ENCODE measurements around the gene MCRIP1. TPM values are rescaled to one million over a fixed set of nuclear protein-coding genes. Genes with fewer than 3 reads are reported as not detected.

MCRIP1 gene
- 100 to 1,000 TPM in 4 of 8 experiments, 10 to 100 TPM in 4; 18.1 to 139 (median 101) TPM for total RNA-seq

DNA sequence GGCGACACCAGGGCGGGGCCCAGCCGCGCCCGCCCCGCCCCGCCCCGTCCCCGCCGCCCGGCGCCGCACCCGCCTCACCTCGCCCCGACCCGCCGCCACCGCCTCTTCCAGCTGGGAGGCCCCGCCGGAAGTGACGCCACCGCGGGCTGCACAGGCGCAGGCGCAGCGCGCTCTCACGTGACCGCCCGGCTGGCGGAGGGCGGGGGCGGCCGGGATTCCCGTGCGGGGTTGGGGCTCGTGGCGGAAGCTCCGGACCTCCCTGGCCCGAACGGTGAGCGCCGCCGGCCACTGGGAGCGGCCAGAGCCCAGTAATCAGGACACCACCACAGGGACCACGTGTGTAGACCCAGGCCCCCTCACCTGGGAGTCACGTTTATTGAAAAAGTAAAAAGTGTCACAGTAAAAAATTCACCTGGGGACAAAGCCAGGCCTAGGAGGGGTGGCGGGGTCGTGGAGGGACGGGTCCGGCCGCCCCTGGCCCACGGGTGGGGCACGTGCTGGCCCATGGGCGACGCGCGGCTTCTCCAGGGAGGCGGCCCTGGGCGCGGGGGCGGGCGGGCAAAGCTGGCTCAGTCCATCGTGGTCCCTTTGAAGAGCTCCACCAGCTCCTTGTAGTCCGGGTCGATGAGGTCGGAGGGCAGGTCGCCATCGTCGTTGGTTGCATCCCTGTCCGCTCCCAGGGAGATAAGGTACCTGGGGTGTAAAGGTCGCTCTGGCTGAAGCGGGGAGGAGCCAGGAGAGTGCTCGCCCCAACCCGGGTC lies at the start of gene MCRIP1:
Gene MCRIP1, minus strand, starts transcription at position 132 of the 761 bp plus-strand sequence. CDS start 8,785 bp downstream, outside the sequence.
- H3K4me3 ChIP-seq, result peak within 1 kb of the TSS; percentile 66 to 94 (median 89)
- ATAC-seq (replicated peaks in 6 of 8), result peak; percentile 77 to 90 (median 81)
- in situ Hi-C loops (cut with MboI; ENCODE audit: low pct_unique_long_range_greater_than_20kb in 2 of 9, low sequenced_read_pairs in 9 of 9, unreplicated experiment in 9 of 9), result no loop called here
- 0 to 2% (median 0%) methylated on average over 1 to 8 of the region's 76 CpGs; no CpG with 5 or more reads in 6 of the 10 experiments for WGBS, 10 experiments
- H3K27ac ChIP-seq, result peak within 1 kb of the TSS; percentile 90 to 96
- H3K4me1 ChIP-seq (replicated peaks in 1 of 2), result peaks cover 14 to 20% of the 10 kb centered on the region in 2 donors

DNA sequence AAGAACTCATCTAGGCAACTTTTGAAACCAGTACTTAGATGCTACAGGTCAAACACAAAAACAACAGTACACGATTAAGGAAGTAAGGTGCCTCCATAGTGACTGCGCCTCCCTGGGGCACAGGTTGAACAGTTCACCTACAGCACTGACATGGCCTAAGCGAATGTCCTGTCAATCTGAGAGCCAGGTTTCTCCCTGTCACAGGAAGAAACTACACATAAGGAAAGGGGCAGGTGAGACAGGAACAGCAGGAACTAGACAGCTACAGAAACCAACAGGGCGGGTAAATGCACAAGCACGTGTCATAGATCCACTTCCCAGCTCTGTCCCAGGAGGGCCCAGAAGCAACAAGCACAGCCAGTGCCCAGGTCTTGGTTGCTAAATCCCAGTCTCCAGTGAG lies 46.0 kb upstream of the MCRIP1 start:
- Histone ChIP-seq H3K27ac (no peak overlapping the region), H3K4me3 (no peak overlapping the region), H3K4me1 (replicated peaks in 1 of 2) (no peaks in the 10 kb centered on the region)
- in situ Hi-C loops (cut with MboI; ENCODE audit: low pct_unique_long_range_greater_than_20kb in 2 of 9, low sequenced_read_pairs in 9 of 9, unreplicated experiment in 9 of 9), result no loop called here
- no peak for ATAC-seq (replicated peaks in 6 of 8)
- WGBS, 10 experiments, result 82 to 100% (median 93%) methylated on average over 1 to 4 of the region's 5 CpGs

- H3K27ac ChIP-seq, result no peak overlapping the region
- ATAC-seq (replicated peaks in 6 of 8), result no peak
- no peak overlapping the region for H3K4me3 ChIP-seq
- no peaks in the 10 kb centered on the region for H3K4me1 ChIP-seq (replicated peaks in 1 of 2)
- in situ Hi-C loops (cut with MboI; ENCODE audit: low pct_unique_long_range_greater_than_20kb in 2 of 9, low sequenced_read_pairs in 9 of 9, unreplicated experiment in 9 of 9), result no loop called here
- WGBS, 10 experiments, result 79 to 100% (median 95%) methylated on average over 2 to 3 of the region's 3 CpGs
Measured at GRCh38 chr17:81878294-81878693, 45.2 kb upstream of the MCRIP1 start.

- Histone ChIP-seq H3K4me3 (no peak overlapping the region), H3K27ac (no peak overlapping the region), H3K4me1 (replicated peaks in 1 of 2) (peaks cover 2 to 4% of the 10 kb centered on the region in 2 donors)
- 80 to 95% (median 95%) methylated on average over 1 to 3 of the region's 5 CpGs; no CpG with 5 or more reads in 7 of the 10 experiments for WGBS, 10 experiments
- in situ Hi-C loops (cut with MboI; ENCODE audit: low pct_unique_long_range_greater_than_20kb in 2 of 9, low sequenced_read_pairs in 9 of 9, unreplicated experiment in 9 of 9), result no loop called here
- ATAC-seq (replicated peaks in 6 of 8), result no peak
Measured at GRCh38 chr17:81877569-81877968, 44.5 kb upstream of the MCRIP1 start.

- peak overlapping the region; percentile 62 to 92 (median 84) for H3K4me3 ChIP-seq
- peak; percentile 4 to 52 (median 36) for ATAC-seq (replicated peaks in 6 of 8)
- H3K27ac ChIP-seq, result peak overlapping the region; percentile 98 to 99
- in situ Hi-C loops (cut with MboI; ENCODE audit: low pct_unique_long_range_greater_than_20kb in 2 of 9, low sequenced_read_pairs in 9 of 9, unreplicated experiment in 9 of 9), result no loop called here
- 0 to 12% (median 0%) methylated on average over 1 to 23 of the region's 86 CpGs; no CpG with 5 or more reads in 6 of the 10 experiments for WGBS, 10 experiments
- H3K4me1 ChIP-seq (replicated peaks in 1 of 2), result peaks cover 37 to 39% of the 10 kb centered on the region in 2 donors
Measured at GRCh38 chr17:81871387-81872230, 38.5 kb upstream of the MCRIP1 start.

DNA sequence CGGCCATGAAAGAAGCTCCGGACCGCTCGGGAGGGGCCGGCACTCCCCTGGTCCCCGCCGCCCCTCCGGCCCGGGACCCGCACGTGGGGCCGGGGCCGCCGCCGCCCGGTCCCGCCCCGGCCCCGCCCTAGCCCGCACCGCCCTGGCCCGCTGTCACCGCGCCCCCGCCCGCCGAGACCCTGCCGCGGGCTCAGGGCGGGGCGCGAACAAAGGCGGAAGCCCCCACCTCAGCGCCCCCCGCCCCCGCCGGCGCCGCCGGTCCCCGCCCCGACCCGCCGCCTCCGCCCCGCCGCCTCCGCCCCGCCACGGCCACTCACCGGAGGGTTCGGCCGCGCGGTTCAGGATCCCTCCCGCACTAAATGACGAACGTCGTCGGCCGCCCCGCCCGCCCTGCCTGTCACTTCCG lies 37.9 kb upstream of the MCRIP1 start, which contains the start of gene ARHGDIA:
Gene ARHGDIA, minus strand, starts transcription at position 357 of the 406 bp plus-strand sequence. CDS start 1,407 bp downstream, outside the sequence.
- peak within 1 kb of the TSS; percentile 98 to 99 for H3K27ac ChIP-seq
- H3K4me3 ChIP-seq, result peak within 1 kb of the TSS; percentile 62 to 92 (median 84)
- in situ Hi-C loops (cut with MboI; ENCODE audit: low pct_unique_long_range_greater_than_20kb in 2 of 9, low sequenced_read_pairs in 9 of 9, unreplicated experiment in 9 of 9), result no loop called here
- peak; percentile 22 to 64 (median 48) for ATAC-seq (replicated peaks in 6 of 8)
- peaks cover 37 to 41% of the 10 kb centered on the region in 2 donors for H3K4me1 ChIP-seq (replicated peaks in 1 of 2)
- no CpG with 5 or more reads among the region's 64 CpGs for WGBS, 10 experiments

DNA sequence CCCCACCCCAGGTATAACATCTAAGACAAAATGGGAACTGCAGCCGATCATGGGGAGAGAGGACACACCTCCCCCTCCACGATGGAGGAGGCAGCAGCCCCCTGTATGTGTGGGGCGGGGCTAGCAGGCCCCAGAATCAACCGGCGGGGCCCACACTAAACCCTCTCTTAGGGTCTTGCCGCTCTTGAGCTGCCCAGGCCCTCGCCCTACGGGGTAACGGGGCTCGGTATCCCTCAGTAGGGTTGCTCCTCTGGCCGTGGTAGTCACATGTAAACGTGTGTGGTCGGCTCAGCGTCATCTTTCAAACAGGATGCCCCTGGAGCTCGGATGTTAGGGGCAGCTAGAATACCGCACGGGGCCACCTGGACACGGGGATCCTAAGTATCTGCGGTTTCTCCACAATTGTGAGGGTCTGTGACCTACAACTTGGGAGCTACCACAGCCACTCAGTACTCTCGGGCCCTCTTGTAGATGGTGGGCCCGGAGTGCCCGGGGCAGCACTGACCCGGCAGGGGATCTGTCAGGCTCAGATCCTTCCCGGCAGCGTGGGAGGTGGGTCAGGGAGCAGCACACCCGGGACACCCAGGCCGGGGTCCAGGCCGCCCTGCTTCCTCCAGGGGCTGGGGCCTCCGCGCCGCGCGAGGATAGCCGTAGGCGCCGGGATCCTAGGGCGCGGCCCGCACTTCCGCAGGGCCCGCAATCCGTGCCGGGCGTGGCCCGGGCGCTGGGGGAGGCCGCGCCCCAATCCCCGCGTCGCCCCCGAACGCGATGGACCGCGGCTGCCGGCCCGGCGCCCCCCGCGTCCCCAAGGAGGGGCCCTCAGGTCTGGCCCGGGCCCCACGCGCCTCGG lies 37.3 kb upstream of the MCRIP1 start:
- peaks cover 37 to 41% of the 10 kb centered on the region in 2 donors for H3K4me1 ChIP-seq (replicated peaks in 1 of 2)
- H3K4me3 ChIP-seq, result peak overlapping the region; percentile 62 to 92 (median 84)
- H3K27ac ChIP-seq, result peak overlapping the region; percentile 98 to 99
- ATAC-seq (replicated peaks in 6 of 8), result peak in 6 of 8 experiments; percentile 0 to 12 (median 4)
- WGBS, 10 experiments, result 0 to 5% (median 3%) methylated on average over 2 to 9 of the region's 65 CpGs; no CpG with 5 or more reads in 6 of the 10 experiments
- in situ Hi-C loops (cut with MboI; ENCODE audit: low pct_unique_long_range_greater_than_20kb in 2 of 9, low sequenced_read_pairs in 9 of 9, unreplicated experiment in 9 of 9), result no loop called here

DNA sequence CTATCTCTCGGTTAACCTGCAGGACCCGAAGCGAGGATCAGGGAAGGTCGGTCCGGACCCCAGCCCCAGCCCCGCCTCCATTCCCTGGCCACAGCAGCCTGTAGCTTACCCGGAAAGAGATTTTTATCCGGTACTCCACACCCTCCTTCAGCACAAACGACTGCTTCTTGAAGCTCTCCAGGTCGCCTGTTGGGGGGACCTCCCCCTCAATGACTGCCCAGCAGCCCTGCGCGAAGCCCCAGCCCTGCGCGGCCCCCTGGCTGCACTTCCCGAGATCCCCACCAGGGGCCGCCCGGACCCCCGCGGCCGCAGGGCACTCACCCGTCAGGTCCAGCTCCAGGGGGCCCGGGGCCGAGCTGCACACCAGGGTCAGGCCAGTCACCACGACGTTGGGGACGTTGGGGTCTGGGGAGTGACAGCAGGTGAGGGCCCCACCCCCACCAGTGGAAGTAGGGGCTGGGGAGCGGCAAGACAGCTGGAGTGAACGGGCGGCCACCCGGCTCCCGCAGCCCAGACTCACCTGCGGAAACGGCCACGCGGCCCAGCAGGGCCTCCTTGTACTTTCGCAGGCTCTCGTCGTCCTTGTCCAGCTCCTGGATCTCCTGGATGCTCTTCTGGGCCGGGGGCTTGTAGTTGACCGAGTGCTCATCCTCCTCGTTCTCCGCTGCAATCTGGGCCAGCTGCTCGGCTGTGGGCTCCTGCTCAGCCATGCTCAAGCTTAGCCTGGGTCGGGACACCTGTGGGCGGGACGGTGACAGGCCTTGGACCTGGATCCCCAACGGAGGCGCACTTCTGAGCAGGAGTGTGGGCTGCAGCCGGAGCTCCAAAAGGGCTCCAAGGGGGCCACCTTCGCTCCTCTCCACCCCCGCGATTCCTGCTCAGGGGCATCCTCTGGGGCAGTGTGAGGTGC lies 36.4 kb upstream of the MCRIP1 start:
- in situ Hi-C loops (cut with MboI; ENCODE audit: low pct_unique_long_range_greater_than_20kb in 2 of 9, low sequenced_read_pairs in 9 of 9, unreplicated experiment in 9 of 9), result no loop called here
- Histone ChIP-seq H3K4me3 (peak overlapping the region; percentile 62 to 92 (median 84)), H3K4me1 (replicated peaks in 1 of 2) (peaks cover 37 to 41% of the 10 kb centered on the region in 2 donors), H3K27ac (peak overlapping the region; percentile 98 to 99)
- WGBS, 10 experiments, result 0 to 75% (median 23%) methylated on average over 1 to 4 of the region's 52 CpGs; no CpG with 5 or more reads in 4 of the 10 experiments
- peak in 6 of 8 experiments; percentile 3 to 38 (median 32) for ATAC-seq (replicated peaks in 6 of 8)

DNA sequence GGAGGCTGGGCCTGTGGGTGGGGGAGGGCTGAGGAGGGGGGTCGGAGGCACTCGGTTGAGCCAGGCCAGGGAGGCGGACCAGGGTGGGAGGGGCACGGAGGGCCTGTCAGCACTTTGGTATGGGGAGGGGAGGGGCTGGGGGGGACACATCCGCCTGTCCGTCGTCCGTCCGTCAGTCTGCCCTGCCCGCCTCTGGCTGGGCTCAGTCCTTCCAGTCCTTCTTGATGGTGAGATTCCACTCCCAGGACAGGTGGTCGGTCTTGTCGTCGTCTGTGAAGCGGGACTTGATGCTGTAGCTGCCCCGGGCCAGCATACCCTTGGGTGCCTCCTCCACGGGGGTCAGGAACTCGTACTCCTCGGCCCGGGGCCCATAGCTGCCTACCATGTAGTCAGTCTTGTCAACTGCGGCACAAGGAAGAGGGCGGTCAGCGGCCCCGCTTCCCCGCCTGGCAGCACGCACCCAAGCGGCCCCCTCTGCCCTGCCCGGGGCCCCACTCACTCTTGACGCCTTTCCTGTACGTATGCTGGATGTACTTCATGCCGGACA lies 35.7 kb upstream of the MCRIP1 start:
- WGBS, 10 experiments, result 54 to 80% (median 62%) methylated on average over 1 to 8 of the region's 30 CpGs; no CpG with 5 or more reads in 7 of the 10 experiments
- H3K27ac ChIP-seq, result peak overlapping the region; percentile 19 to 99
- in situ Hi-C loops (cut with MboI; ENCODE audit: low pct_unique_long_range_greater_than_20kb in 2 of 9, low sequenced_read_pairs in 9 of 9, unreplicated experiment in 9 of 9), result no loop called here
- peaks cover 37 to 41% of the 10 kb centered on the region in 2 donors for H3K4me1 ChIP-seq (replicated peaks in 1 of 2)
- peak in 6 of 8 experiments; percentile 0 to 23 (median 11) for ATAC-seq (replicated peaks in 6 of 8)
- peak overlapping the region in 1 of 5 donors; percentile 92 for H3K4me3 ChIP-seq

DNA sequence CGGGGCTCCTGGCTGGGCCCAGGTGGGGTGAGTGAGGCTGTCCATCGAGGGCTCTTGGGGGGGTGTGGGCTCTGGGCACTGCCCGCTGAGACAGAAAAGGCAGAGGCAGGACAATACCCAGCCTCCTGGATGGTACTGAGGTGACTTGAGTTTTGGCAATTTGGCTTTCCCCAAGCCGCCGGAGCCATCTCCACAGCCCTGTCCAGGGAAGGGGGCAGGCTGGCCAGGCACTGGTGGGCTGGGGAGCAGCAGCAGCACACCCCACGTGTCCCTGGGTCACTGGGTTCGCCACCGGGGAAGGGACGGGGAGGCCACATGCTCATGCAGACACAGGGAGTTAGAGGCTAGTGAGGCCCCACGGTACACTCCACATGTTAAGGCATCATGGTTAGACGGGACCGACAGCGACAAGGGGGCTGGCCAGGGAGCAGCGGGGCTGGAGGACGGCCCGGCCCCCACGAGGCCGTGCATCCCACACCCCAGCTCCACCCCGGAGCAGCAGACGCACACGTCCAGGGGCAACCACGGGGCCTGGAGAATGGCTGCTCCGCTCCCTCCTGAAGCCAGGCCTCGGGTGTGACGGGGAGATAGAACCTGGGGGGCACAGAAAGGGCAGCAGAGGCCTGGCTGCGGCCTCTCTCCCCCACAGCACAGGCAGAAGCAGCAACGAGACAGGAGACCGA lies 35.0 kb upstream of the MCRIP1 start:
- WGBS, 10 experiments, result 0 to 96% (median 60%) methylated on average over 1 to 5 of the region's 28 CpGs; no CpG with 5 or more reads in 6 of the 10 experiments
- peak in 5 of 8 experiments; percentile 0 to 6 (median 1) for ATAC-seq (replicated peaks in 6 of 8)
- Histone ChIP-seq H3K27ac (peak overlapping the region; percentile 15 to 60), H3K4me3 (no peak overlapping the region), H3K4me1 (replicated peaks in 1 of 2) (peaks cover 37 to 41% of the 10 kb centered on the region in 2 donors)
- in situ Hi-C loops (cut with MboI; ENCODE audit: low pct_unique_long_range_greater_than_20kb in 2 of 9, low sequenced_read_pairs in 9 of 9, unreplicated experiment in 9 of 9), result no loop called here

Measured in motor neuron (in vitro differentiated cells).